Uterus (tissue), 2 donors: ENCODE data around the gene UBE2L5.

ENCODE experiments used
- CTCF ChIP-seq, 4 experiments: fragments of 200-600 bp in 2 of 4; fragments of 450-650 bp in 2 of 4; sonication (generic) in 2 of 4; IDR thresholded peaks; one replicate each; pipeline ENCODE4 v1.5.1; 2016 to 2019; ENCODE audit warnings: antibody characterized with exemption in 4 of 4, mild to moderate bottlenecking in 2 of 4, moderate library complexity in 1 of 4
- POLR2A ChIP-seq, 2 donors: fragments of 450-650 bp; IDR thresholded peaks; one replicate each; pipeline ENCODE4 v1.6.1; 2016; ENCODE audit warnings: antibody characterized with exemption in 2 of 2, mild to moderate bottlenecking in 1 of 2, moderate library complexity in 1 of 2

GRCh38 chr13:30442926-30443325 lies 20.6 kb downstream of the UBE2L5 start:
- TF ChIP-seq CTCF (IDR thresholded peaks at IDR 0.05) (no peak), POLR2A (IDR thresholded peaks at IDR 0.05) (no peak)
